Adrenal gland (tissue), 5 donors: Measurements from ENCODE around the gene LMF2.

Source experiments
- POLR2A ChIP-seq, 2 donors: fragments of 450-650 bp; IDR thresholded peaks; one replicate each; pipeline ENCODE4 v1.6.1; 2017; ENCODE audit warnings: antibody characterized with exemption in 2 of 2, mild to moderate bottlenecking in 2 of 2, moderate library complexity in 1 of 2
- TF ChIP-seq, protein P1 (sequence below), 6 experiments: fragments of 450-650 bp in 4 of 6; fragments of 200-600 bp in 2 of 6; sonication (generic) in 1 of 6; IDR thresholded peaks; 1 replicate in 5 of 6; 2 replicates in 1 of 6; pipeline versions ENCODE4 v1.5.1 to v1.8.0; 2016 to 2021; ENCODE audit warnings: antibody characterized with exemption in 6 of 6, mild to moderate bottlenecking in 2 of 6, moderate library complexity in 1 of 6
- donor health status: DM: no; HTN: no; CAD: no.

DNA sequence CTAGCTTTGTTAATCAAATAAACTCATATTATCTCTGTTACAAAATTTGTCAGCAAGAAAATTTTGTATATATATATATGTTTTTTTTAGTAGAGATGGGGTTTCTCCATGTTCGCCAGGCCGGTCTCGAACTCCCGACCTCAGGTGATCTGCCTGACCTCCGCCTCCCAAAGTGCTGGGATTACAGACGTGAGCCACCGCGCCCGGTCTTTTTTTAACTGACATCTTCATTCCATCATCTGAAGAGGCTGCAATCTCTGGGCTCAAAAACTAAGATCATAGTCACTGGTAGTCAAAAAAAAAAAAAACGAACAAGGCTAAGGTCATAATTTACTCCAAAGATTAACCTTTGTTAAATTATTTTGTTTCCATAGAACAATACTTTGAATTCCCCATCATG is 32.9 kb upstream of the LMF2 start:
- TF ChIP-seq, protein P1, sequence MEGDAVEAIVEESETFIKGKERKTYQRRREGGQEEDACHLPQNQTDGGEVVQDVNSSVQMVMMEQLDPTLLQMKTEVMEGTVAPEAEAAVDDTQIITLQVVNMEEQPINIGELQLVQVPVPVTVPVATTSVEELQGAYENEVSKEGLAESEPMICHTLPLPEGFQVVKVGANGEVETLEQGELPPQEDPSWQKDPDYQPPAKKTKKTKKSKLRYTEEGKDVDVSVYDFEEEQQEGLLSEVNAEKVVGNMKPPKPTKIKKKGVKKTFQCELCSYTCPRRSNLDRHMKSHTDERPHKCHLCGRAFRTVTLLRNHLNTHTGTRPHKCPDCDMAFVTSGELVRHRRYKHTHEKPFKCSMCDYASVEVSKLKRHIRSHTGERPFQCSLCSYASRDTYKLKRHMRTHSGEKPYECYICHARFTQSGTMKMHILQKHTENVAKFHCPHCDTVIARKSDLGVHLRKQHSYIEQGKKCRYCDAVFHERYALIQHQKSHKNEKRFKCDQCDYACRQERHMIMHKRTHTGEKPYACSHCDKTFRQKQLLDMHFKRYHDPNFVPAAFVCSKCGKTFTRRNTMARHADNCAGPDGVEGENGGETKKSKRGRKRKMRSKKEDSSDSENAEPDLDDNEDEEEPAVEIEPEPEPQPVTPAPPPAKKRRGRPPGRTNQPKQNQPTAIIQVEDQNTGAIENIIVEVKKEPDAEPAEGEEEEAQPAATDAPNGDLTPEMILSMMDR (IDR thresholded peaks at IDR 0.05): no peak
- TF ChIP-seq POLR2A (IDR thresholded peaks at IDR 0.05): no peak
